Gastrocnemius medialis (tissue), 4 donors: ENCODE measurements around the gene ENTPD8.

ENCODE experiments used
- POLR2A ChIP-seq, 2 donors: fragments of 450-650 bp; IDR thresholded peaks; one replicate each; pipeline ENCODE4 v1.6.1; 2017; ENCODE audit warnings: antibody characterized with exemption in 2 of 2, mild to moderate bottlenecking in 2 of 2, moderate library complexity in 2 of 2
- TF ChIP-seq, protein P1 (sequence below), 5 experiments: fragments of 450-650 bp in 3 of 5; fragments of 200-600 bp in 2 of 5; sonication (generic) in 2 of 5; IDR thresholded peaks in 4 of 5; conservative IDR thresholded peaks in 1 of 5; 1 replicate in 4 of 5; 2 replicates in 1 of 5; pipeline ENCODE4 v1.5.1; 2016 to 2019; ENCODE audit warnings: antibody characterized with exemption in 5 of 5, mild to moderate bottlenecking in 3 of 5, moderate library complexity in 3 of 5

DNA sequence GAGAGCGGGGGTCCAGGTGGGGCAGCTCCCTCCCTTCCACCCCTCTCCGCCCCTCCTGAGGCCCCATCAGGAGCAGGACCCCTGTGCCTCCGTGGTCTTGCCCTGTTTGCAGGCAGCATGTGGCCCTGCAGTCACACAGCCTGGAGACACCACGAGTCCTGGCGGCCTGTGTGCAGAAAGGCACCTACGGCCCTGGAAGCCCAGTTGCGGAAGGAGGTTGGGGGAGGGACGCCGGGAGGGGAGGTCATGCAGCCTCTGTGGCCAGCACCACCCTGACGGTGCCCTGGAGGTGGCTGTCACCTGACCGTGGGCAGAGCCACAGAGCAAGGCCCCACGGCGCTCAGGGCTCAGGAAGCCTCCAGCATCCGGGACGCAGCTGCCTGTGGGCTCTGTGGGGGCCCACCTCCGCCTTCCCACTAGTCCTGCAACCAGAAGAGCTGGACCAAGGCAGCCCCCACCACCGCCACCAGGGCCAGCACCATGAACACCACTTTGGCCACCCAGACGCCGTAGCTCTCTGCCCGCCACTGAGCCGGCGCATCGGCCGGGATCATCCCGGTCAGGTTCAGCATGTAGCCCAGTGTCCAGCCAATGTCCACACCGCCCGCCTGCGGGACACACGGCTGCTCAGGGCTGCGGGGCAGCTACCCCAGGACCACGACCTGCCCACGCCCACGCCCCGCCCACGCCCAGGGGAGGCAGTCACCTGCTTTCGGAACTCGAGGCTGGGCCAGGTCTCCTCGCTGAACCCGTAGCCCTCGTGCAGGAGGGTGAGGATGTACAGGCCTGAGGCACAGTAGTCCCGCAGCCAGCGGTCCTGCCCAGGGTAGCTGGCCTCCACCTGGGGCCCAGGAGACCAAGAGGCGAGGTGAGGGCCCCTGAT lies 6.4 kb downstream of the ENTPD8 start:
- TF ChIP-seq, protein P1, sequence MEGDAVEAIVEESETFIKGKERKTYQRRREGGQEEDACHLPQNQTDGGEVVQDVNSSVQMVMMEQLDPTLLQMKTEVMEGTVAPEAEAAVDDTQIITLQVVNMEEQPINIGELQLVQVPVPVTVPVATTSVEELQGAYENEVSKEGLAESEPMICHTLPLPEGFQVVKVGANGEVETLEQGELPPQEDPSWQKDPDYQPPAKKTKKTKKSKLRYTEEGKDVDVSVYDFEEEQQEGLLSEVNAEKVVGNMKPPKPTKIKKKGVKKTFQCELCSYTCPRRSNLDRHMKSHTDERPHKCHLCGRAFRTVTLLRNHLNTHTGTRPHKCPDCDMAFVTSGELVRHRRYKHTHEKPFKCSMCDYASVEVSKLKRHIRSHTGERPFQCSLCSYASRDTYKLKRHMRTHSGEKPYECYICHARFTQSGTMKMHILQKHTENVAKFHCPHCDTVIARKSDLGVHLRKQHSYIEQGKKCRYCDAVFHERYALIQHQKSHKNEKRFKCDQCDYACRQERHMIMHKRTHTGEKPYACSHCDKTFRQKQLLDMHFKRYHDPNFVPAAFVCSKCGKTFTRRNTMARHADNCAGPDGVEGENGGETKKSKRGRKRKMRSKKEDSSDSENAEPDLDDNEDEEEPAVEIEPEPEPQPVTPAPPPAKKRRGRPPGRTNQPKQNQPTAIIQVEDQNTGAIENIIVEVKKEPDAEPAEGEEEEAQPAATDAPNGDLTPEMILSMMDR (IDR thresholded peaks at IDR 0.05 in 4 of 5, conservative IDR thresholded peaks at IDR 0.05 in 1 of 5) = no peak
- TF ChIP-seq POLR2A (IDR thresholded peaks at IDR 0.05) = no peak
